KOPT-K1 (cell line): ENCODE data around the gene TIAM2.
"Not testable (repeated sequence)": the region's sequence is repeated elsewhere in the genome, so short reads cannot be mapped to it uniquely, and the experiment has no call there.

Experiments used
- H3K27ac ChIP-seq: fragments of 200-600 bp; sonication (generic); 2 replicates; pipeline ENCODE4 v1.5.1; 2016; ENCODE audit warnings: antibody characterized with exemption, mild to moderate bottlenecking, low read depth, low read length; ENCODE audit not compliant: poor library complexity, severe bottlenecking
- H3K36me3 ChIP-seq: fragments of 200-600 bp; sonication (generic); 2 replicates; pipeline ENCODE4 v1.5.1; 2017; ENCODE audit warnings: antibody characterized with exemption, mild to moderate bottlenecking, low read length, moderate library complexity; ENCODE audit not compliant: insufficient read depth
- H3K9me3 ChIP-seq: fragments of 200-600 bp; sonication (generic); 2 replicates; pipeline ENCODE4 v1.5.1; 2017; ENCODE audit warnings: antibody characterized with exemption, low read length, mild to moderate bottlenecking; ENCODE audit not compliant: insufficient read depth, poor library complexity, severe bottlenecking

TIAM2 gene

DNA sequence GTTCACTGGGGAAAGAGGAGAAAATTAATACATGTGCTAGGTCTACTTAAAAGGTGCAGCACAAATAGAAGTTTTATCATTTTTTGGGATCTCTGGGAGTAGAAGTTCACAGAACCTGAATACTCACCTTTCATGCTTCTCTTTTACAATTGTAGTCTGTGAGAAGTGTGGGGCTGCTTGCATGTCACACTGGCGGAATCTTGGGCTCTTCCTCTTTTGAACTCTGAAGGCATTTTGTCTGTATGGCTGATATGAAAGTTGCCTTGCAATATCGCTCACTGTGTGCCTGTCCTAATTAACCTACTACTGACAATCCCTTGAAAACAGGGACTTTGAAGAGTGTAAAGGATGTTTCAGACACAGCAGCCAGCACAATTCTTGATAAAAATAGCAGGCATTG is 202.8 kb downstream of the TIAM2 start:
- no peaks in the 10 kb centered on the region for H3K36me3 ChIP-seq
- H3K27ac ChIP-seq: no peak overlapping the region
- H3K9me3 ChIP-seq: no peaks in the 10 kb centered on the region

DNA sequence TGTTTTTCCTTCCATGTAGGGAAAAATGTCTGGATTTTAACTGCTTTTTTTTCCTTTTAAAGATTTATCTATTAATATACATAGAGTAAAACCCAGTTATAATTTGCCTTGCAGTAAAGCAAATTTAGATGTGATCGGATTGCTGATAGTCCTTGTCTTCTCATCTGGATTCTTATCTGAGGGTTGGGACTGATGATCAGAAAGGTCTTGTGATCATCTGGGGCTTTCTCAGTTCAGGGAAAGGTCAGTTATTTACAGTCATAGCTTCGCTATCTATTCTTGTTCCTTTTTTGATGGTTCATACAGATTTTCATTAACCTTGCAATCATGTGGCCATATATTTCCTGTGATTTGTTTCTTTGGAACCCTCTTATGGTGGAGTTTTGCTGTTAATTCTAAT is 204.9 kb downstream of the TIAM2 start:
- Histone ChIP-seq H3K9me3 (no peaks in the 10 kb centered on the region), H3K36me3 (no peaks in the 10 kb centered on the region), H3K27ac (no peak overlapping the region)

DNA sequence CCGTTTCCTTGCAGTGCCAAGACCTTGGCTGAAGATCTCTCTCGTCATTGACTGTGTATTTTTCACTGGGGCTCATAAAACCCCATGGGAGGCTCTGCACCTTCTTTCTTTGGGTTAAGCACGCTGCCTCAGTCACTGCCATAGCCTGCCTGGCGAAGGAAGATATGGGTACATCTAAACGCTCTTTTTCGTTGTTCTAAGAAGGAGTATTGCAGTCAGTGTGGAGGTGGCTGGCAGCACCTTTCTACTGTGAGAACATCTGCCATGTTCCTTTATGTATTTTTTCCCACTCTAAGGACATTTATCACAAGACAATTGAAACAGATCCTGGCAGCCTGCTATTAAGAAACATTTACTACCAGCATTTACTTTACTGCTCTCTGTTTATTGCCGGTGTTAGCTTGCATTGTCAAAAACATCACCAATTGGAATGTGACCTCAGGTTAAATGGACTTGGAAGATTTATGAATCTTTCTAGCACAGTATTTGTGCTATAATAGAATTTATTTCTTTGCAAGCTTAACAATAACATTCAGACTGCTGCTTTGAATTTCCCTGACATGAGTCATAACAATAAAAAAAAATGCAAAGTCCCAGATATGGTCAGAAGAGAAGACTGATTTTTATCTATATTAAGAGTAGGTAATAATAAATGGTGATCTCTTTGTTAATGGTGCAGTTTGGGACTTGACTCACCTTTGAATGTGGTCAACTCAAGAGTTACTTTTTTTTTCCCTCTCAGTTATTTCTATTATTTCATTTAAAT is 206.5 kb downstream of the TIAM2 start:
- Histone ChIP-seq H3K36me3 (no peaks in the 10 kb centered on the region), H3K9me3 (no peaks in the 10 kb centered on the region), H3K27ac (no peak overlapping the region)

DNA sequence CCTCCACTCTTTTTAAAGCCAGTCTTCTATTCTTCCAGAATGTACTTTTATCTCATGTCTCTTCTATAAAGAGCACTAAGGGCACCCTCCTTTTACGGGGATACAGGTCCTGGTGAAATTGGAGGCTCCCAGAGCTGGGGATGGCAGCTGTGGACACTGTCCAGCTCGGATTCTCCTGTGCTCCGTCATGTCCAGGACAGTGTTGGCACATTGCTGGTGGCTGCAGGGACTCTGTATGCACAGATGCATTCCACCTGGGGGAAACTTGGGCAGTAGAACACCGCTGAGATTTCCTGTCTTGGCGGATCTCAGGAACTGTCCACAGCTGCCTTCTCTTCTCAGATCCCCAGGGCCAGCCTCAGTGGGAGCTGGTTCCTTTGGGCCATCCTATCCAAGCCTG is 212.1 kb downstream of the TIAM2 start:
- H3K36me3 ChIP-seq: no peaks in the 10 kb centered on the region
- H3K27ac ChIP-seq: no peak overlapping the region
- H3K9me3 ChIP-seq: no peaks in the 10 kb centered on the region

DNA sequence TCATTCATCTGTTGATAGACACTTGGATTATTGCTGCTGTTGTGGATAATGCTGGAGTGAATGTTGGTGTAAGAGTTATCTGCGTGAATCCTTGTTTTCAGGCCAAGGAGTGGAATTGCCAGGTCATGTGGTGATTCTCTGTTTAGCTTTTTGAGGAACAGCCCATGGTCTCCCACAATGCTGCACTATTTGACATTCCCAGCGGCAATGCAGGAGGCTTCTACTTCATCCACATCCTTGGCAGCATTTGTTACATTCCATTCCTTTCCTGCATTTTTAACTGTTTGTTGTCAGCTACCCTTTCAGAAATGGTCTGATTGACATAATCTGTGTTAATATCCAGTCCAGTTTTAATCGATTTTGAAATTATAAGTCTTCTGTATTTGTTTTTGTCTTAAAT is 217.0 kb downstream of the TIAM2 start:
- Histone ChIP-seq H3K27ac (no peak overlapping the region), H3K36me3 (no peaks in the 10 kb centered on the region), H3K9me3 (no peaks in the 10 kb centered on the region)

DNA sequence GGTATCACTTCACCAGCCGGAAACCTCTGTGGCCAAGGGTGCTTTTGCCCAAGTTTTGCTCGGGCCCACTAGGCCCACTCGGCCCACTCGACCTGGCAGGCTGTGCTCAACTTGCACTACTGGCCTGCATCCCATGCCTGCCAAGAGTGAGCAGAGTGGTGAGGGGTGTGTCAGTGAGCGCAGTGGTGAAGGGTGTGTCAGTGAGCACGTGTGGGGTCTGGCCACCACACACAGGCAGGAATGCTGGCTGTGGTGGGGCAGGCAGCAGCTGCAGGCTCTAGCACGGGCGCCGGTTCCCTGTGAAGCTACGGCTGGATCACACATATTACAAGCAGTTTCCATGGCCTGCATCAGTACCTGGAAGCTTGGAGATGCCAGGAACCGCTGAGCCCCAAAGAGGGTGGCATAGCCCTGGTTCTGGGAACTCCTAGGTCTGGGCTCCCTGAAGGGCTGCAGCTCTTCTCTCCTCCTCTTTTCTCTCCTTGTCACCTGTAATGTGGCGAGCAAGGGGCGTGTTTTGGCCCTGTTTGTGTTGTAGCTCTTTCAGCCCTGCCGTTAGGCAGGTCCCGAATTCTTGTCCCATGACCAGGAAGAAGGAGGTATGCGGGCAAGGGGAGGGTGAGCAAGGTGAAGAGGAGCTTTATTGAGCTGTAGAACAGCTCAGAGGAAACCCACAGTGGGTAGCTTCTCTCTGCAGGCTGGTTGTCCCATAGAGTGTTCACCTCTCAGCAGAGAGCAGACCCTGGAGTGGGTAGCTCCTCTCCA is 217.7 kb downstream of the TIAM2 start:
- H3K9me3 ChIP-seq: no peaks in the 10 kb centered on the region
- H3K27ac ChIP-seq: no peak overlapping the region
- no peaks in the 10 kb centered on the region for H3K36me3 ChIP-seq

DNA sequence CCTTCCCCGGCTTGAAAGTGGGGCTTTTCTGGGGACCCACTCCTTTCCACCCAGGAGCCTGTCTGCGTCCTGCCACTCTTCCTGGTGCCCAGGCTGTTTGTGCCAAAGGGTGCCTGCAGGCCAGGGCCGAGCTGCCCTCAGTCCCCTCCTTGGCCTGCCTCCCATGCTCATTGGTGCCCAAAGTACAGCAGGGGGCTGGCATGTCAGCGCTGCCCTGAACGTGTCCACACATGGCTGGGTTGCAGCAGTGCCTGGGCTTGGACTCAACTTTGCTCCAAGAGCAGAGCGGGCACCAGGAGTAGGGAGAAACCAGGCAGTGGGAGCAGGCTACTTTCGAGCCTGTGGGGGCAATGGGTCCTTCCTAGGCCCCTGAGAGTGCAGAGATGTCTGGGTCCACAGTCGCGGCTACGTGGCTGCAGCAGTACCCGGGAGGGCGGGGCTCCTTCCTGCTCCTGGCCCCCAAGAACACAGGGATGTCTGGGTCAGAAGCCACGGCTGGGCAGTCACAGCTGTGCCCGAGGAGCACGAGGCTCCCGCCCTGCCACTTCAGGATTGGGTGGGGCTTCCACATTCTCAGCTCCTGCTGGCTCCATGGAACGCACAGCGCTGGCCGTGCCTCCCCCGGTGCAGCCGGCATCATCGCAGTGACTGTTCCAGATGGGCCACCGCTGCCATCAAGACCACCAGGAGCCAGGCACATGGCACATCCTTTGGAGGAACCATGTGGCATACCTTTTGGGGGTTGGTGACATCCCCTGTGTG is 218.7 kb downstream of the TIAM2 start:
- no peak overlapping the region for H3K27ac ChIP-seq
- H3K36me3 ChIP-seq: no peaks in the 10 kb centered on the region
- no peaks in the 10 kb centered on the region for H3K9me3 ChIP-seq

DNA sequence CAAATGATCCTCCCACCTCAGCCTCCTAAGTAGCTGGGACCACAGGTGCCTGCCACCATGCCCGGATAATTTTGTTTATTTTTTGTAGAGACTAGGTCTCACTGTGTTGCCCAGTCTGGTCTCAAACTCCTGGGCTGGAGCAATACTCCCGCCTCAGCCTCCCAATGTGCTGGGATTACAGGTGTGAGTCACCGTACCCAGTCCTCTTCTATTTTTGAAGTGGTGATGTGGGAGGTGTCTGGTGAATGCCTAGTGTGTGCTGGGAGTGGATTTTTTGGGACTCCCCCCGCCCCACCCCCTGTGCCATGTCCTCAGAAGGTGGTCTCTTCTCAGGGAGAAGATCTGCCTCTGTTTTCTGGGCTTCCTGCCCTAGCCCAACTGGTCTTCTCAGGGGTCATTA is 220.8 kb downstream of the TIAM2 start:
- Histone ChIP-seq H3K36me3 (no peaks in the 10 kb centered on the region), H3K9me3 (no peaks in the 10 kb centered on the region), H3K27ac (no peak overlapping the region)

DNA sequence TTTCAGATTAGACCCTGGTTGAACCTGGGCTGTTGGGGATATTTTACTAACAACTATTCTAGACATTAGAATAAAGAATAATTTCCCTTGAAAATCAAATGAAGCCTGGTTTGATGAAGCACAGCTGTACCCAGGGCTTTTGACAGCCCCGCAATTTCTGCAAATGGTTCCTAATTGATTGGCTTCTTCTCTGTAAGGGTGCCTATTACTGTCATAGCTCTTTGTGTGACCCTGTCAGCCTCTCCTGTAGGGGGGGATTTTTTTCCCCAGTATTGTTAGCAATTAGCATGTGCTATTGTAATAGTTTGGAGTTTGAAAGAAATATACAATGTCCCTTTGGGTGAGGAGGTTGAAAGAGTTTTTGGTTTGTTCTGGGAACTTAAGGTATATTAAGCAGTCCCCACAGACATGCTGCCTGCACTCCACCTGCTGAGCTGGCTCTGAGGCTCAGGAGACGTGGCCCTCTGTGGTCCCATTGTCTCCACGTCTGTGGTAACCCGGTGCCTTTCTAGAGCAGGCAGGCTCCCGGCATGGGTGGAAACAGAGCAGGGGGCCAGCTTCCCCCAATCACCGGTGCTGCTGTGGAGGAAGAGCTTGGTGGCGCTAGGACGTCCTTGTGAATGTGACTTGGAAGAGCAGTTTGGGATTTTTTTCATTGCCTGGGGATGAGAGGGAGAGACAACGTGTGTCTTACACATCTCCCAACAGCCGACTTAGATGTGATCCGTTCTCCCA is 221.4 kb downstream of the TIAM2 start:
- H3K27ac ChIP-seq: no peak overlapping the region
- H3K36me3 ChIP-seq: no peaks in the 10 kb centered on the region

DNA sequence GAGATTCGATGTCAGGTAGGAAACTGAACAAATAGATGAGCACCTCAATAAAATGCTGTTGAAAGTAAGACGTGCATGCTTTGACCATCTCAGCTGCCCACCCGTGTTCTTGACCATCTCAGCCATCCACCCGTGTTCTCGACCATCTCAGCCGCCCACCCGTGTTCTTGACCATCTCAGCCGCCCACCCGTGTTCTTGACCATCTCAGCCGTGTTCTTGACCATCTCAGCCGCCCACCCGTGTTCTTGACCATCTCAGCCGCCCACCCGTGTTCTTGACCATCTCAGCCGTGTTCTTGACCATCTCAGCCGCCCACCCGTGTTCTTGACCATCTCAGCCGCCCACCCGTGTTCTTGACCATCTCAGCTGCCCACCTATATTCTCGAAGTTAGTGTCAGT is 223.6 kb downstream of the TIAM2 start:
- not testable (repeated sequence) for H3K9me3 ChIP-seq, H3K27ac ChIP-seq, H3K36me3 ChIP-seq

More for the DNA sequence above, 221.4 kb downstream of the TIAM2 start:
- no peaks in the 10 kb centered on the region for H3K9me3 ChIP-seq

DNA sequence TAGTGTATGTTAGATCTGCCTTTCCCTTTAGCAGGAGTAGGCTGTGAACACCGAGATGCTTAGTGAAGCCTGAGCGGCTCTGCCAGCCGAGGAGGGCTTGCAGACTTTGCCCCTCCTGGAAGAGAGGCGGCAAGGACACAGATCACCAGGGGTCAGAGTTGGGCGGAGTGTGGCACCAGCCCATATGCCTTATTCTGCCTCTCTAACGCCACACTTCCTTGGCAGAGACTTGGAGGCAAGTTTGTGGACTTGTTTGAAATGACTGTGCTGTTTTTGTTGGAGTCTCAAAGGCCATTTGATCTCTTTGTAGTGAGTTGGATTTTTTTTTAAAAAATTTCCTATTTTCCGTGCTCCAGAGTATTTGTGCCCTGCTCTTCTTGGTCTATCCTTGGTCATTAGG is 224.2 kb downstream of the TIAM2 start:
- no peaks in the 10 kb centered on the region for H3K9me3 ChIP-seq
- H3K36me3 ChIP-seq: no peaks in the 10 kb centered on the region

DNA sequence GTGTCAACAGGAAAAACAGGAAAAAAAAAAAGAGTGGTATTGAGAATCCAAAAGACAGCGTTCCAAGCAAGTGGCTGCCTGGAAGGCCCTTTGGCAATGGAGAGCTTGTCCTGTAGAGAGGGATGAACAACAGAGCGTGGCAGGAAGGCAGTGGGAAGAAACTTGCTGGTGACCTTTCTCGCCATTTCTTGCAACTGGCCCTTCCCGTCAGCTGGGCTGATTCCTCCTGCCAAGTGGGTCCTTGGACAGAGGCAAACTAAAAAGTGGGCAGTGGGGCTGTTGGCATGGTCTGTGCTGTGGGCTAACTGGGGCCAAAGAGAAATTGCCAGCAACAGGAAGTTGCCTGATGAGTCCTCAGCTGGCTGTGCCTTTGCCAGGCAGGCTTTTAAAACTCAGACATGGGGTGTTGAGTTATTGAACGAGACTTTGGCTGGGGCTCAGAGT is 224.8 kb downstream of the TIAM2 start:
- H3K27ac ChIP-seq: no peak overlapping the region
- no peaks in the 10 kb centered on the region for H3K36me3 ChIP-seq
- no peaks in the 10 kb centered on the region for H3K9me3 ChIP-seq

More for the DNA sequence above, 224.2 kb downstream of the TIAM2 start:
- H3K27ac ChIP-seq: no peak overlapping the region

DNA sequence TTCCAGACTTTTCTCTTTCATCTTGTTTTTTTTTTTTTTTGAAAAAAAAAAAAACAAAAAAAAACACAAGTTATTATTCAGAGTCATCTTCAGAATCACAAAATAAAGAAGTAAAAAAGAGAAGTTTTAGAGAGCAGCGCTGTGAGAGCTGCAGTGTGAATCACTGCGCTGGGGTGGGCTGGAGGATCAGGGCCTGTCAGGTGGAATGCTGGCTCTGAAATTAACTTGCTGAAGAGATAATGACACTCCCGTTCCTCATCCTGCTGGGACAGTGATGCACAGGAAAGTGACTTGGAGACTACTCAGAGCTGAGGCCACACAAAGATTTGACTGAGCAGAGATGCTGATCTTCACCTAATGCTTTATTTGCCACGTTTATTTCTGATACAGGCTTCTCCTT is 226.0 kb downstream of the TIAM2 start:
- Histone ChIP-seq H3K9me3 (no peaks in the 10 kb centered on the region), H3K27ac (no peak overlapping the region), H3K36me3 (no peaks in the 10 kb centered on the region)

DNA sequence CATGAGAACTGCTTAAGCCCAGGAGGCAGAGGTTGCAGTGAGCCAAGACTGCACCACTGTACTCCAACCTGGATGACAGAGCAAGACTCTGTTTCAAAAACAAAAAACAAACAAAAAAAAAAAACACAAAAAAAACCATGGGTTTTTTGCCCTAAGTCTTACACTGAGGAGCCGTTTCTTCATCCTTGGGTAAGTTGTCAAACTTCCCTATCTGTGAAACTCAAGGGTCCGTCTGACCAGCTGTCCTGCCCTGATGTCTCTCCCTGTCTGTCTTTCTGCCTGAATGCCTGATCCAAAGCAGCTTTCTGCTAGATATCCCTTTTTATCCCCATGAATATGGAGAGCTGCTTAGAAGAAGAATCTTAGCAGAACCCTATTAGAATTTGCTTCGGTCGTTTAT is 227.4 kb downstream of the TIAM2 start:
- H3K9me3 ChIP-seq: no peaks in the 10 kb centered on the region
- H3K36me3 ChIP-seq: no peaks in the 10 kb centered on the region
- no peak overlapping the region for H3K27ac ChIP-seq
